GM21737 (cell line): Measurements from ENCODE around the gene ACAP3.

ENCODE experiments used
- ATAC-seq: cut with Tn5 transposase; IDR thresholded peaks from one replicate; pipeline ENCODE4 v1.9.1; 2021; ENCODE audit warnings: mild to moderate bottlenecking, moderate library complexity; ENCODE audit not compliant: unreplicated experiment

The ACAP3 gene

GRCh38 chr1:1345860-1346500, 38.2 kb upstream of the ACAP3 start:
- ATAC-seq = no peak

- no peak for ATAC-seq
Measured at GRCh38 chr1:1345384-1345783, 37.7 kb upstream of the ACAP3 start.

- no peak for ATAC-seq
Measured at GRCh38 chr1:1344655-1345361, 37.1 kb upstream of the ACAP3 start.

- no peak for ATAC-seq
Measured at GRCh38 chr1:1343811-1344421, 36.2 kb upstream of the ACAP3 start.

- no peak for ATAC-seq
Measured at GRCh38 chr1:1342584-1343115, 34.9 kb upstream of the ACAP3 start.

GRCh38 chr1:1342061-1342562, 34.4 kb upstream of the ACAP3 start:
- no peak for ATAC-seq

GRCh38 chr1:1341549-1342021, 33.9 kb upstream of the ACAP3 start:
- ATAC-seq = no peak

GRCh38 chr1:1340791-1341548, 33.2 kb upstream of the ACAP3 start:
- ATAC-seq = no peak

GRCh38 chr1:1340185-1340584, 32.5 kb upstream of the ACAP3 start:
- ATAC-seq = no peak

GRCh38 chr1:1338278-1338677, 30.5 kb upstream of the ACAP3 start:
- ATAC-seq = no peak

- no peak for ATAC-seq
Measured at GRCh38 chr1:1337793-1338147, 30.0 kb upstream of the ACAP3 start.

GRCh38 chr1:1336931-1337792, 29.4 kb upstream of the ACAP3 start:
- no peak for ATAC-seq

GRCh38 chr1:1336446-1336845, 28.7 kb upstream of the ACAP3 start:
- ATAC-seq = no peak

- no peak for ATAC-seq
Measured at GRCh38 chr1:1335792-1336248, 28.1 kb upstream of the ACAP3 start.

- no peak for ATAC-seq
Measured at GRCh38 chr1:1335283-1335682, 27.6 kb upstream of the ACAP3 start.

GRCh38 chr1:1334835-1335234, 27.1 kb upstream of the ACAP3 start:
- no peak for ATAC-seq

- ATAC-seq = no peak
Measured at GRCh38 chr1:1333551-1334241, 26.0 kb upstream of the ACAP3 start.

GRCh38 chr1:1332774-1333480, 25.2 kb upstream of the ACAP3 start:
- ATAC-seq = no peak
